Neural progenitor cell (in vitro differentiated cells): Measurements from ENCODE around the gene PAQR7.

Source experiments
- CTCF ChIP-seq: fragments of 200-600 bp; sonication (generic); IDR thresholded peaks from 2 replicates; pipeline ENCODE4 v1.5.1; 2017; ENCODE audit warnings: antibody characterized with exemption, mild to moderate bottlenecking
- EZH2 ChIP-seq: fragments of 200-600 bp; sonication (generic); IDR thresholded peaks from 2 replicates; pipeline ENCODE4 v1.6.1; 2017; ENCODE audit warnings: antibody characterized with exemption, mild to moderate bottlenecking, moderate library complexity
- EZH2phosphoT487 ChIP-seq: fragments of 200-600 bp; sonication (generic); IDR thresholded peaks from 2 replicates; pipeline ENCODE4 v1.6.1; 2017; ENCODE audit warnings: antibody characterized with exemption

- no peak for TF ChIP-seq EZH2
- TF ChIP-seq CTCF, result no peak
- TF ChIP-seq EZH2phosphoT487, result no peak
These were observed 13.9 kb downstream of the PAQR7 start for GRCh38 chr1:25861316-25862286.
